Retinal pigment epithelial cell (primary cell): ENCODE data around the gene ABAT.

ENCODE experiments used
- DNase-seq: peaks from one replicate; pipeline ENCODE4 v3.0.0-alpha.2; 2010; ENCODE audit warnings: low read depth
- H3K4me3 ChIP-seq: 2 replicates; pipeline ENCODE4 v1.5.1; 2011; ENCODE audit warnings: mild to moderate bottlenecking, low read length, control low read depth, moderate library complexity
- TF ChIP-seq, protein P1 (sequence below): conservative IDR thresholded peaks from 2 replicates; pipeline ENCODE4 v1.5.1; 2011; ENCODE audit warnings: low read depth, low read length, control low read depth, inconsistent platforms

Gene ABAT

DNA sequence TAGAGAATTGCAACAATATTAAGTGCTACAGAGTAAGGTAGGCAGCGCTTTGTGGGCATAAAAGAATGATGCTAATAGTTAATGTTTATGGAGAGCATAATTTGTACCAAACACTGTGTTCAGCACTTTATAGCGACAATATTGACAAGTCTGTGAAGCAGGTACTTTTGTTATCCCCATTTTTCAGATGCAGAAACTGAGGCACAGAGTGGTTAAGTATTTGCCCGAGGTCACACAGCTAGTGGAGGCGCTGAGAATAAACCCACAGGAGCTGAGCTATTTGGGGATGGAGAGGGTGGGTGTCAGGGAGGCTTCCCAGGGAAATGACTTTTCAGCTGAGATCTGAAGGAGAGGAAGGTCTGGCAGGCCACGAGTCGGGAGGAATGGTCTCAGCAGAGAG is 83.6 kb downstream of the ABAT start:
- DNase-seq: no peak
- H3K4me3 ChIP-seq: no peak overlapping the region
- TF ChIP-seq, protein P1, sequence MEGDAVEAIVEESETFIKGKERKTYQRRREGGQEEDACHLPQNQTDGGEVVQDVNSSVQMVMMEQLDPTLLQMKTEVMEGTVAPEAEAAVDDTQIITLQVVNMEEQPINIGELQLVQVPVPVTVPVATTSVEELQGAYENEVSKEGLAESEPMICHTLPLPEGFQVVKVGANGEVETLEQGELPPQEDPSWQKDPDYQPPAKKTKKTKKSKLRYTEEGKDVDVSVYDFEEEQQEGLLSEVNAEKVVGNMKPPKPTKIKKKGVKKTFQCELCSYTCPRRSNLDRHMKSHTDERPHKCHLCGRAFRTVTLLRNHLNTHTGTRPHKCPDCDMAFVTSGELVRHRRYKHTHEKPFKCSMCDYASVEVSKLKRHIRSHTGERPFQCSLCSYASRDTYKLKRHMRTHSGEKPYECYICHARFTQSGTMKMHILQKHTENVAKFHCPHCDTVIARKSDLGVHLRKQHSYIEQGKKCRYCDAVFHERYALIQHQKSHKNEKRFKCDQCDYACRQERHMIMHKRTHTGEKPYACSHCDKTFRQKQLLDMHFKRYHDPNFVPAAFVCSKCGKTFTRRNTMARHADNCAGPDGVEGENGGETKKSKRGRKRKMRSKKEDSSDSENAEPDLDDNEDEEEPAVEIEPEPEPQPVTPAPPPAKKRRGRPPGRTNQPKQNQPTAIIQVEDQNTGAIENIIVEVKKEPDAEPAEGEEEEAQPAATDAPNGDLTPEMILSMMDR: no peak

DNA sequence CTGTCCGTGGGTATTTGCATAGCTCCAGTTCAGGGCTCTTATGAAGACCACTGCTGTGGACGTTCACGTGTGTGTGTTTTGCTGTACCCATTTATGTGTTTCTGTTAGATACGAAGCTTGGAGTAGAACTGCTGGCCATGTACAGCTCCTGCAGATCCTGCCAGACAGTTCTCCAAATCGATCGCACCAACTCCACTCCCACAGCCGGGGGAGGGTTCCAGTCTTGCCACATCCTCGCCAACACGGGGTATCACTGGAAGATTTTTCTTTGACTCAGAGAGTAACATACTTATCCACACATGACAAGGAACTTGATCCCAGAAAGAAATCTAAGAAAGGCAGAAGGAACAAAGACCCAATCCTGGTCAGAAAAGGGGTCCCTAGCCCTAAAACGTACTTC is 85.6 kb downstream of the ABAT start:
- no peak overlapping the region for H3K4me3 ChIP-seq
- TF ChIP-seq, protein P1: no peak
- DNase-seq: no peak

DNA sequence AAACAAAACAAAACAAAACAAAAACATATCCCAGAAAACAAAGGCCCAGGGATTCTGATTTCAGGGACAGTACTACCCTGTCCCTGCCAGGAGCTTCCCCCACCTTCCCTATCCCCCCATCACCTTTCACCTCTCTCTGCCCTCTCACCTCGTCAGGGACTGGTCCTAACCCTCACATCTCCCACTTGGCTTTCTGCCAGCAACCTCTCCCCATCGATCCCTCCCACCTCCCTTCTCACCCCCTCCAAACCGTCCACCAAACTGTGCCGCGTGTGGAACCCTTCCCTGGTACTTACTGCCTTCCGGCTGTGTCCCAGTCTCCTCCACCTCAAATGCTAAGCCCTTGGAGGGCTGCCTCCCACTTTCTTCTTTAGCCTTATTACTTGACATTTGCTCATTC is 86.7 kb downstream of the ABAT start:
- no peak overlapping the region for H3K4me3 ChIP-seq
- TF ChIP-seq, protein P1: no peak

DNA sequence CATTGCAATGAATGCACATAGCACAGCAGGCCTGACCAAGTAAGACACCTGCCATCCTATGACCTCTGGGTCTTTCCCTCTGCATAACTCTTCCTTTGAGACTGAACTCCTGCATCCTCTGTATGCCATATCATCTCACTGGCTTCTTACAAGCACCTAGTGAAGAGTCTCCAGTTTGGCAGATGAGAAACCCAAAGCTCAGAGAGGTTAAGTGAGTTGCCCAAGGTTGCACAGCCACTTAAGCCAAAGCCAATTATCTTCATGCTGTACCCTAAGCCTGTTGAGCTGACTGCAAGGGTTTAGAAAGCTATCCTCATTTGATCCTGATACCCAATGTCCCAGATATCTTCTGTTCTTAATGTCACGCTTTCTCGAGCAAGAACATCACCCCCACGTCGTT is 87.8 kb downstream of the ABAT start:
- DNase-seq: no peak
- TF ChIP-seq, protein P1: no peak
- no peak overlapping the region for H3K4me3 ChIP-seq

More for the DNA sequence above, 86.7 kb downstream of the ABAT start:
- no peak for DNase-seq

DNA sequence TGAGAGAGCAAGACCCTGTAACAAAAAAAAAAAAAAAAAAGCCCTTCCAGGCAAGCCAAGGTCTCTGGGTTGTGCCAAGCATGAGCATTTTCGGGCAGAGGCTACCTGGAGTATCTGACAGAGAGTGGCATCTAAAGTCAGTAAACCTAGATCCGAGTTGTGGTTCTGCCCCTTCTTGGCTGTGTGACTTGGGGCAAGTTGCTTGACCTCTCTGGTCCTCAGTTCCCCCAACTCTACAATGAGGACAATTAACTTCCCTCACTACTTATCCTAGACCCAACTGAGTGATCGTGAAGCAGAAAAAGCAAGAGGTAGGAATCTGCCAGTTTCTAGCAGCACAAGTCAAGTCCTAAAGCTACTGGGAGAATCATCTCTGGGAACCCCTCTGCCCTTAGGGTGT is 88.7 kb downstream of the ABAT start:
- TF ChIP-seq, protein P1: no peak
- no peak overlapping the region for H3K4me3 ChIP-seq

DNA sequence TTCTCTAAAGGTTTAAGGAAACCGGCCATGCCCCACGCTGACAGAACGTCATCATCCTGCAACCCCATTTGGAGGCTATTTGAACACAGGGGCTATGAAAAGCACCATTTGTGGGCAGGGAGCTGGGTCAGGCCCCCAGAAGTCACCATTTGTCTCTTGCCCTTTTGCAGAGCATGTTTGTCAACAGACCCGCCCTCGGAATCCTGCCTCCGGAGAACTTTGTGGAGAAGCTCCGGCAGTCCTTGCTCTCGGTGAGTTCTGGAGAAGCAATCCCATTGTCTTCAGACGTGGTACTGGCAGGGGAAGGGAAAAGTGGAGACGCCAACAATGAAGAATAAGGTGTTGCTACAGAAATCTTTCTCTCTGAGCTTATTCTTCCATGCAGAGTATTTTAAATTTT is 89.5 kb downstream of the ABAT start:
- TF ChIP-seq, protein P1: no peak
- H3K4me3 ChIP-seq: no peak overlapping the region
- DNase-seq: no peak

More for the DNA sequence above, 88.7 kb downstream of the ABAT start:
- DNase-seq: no peak

DNA sequence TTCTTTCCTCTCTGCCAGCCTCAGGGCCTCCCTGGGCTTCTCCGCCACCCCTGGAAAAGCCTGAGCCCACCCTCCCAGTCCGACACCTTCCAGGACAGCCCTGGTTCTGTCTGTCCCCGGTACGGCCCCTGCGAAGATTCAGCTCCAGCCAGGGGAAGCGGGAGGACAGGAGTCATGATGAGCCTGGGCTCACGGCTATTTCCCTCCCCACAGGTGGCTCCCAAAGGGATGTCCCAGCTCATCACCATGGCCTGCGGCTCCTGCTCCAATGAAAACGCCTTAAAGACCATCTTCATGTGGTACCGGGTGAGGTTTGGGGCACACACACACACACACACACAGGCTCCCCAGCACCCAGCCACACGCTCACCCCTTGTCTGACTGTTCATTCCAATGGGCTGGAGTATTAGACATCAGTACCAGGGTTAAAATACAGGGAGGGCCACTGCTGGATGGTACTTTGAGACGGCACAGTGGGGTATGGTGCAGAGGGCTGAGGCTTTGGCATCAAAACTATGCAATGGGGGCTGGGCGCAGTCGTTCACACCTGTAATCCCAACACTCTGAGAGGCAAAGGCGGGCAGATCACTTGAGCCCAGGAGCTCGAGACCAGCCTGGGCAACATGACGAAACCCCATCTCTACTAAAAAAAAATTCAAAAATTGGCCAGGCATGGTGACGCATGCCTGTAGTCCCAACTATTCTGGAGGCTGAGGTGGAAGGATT is 90.3 kb downstream of the ABAT start:
- DNase-seq: no peak
- no peak overlapping the region for H3K4me3 ChIP-seq
- TF ChIP-seq, protein P1: no peak
